HG03039 (cell line): Measurements from ENCODE around the gene LPCAT3.

ENCODE experiments used
- ATAC-seq: cut with Tn5 transposase; IDR thresholded peaks from one replicate; pipeline ENCODE4 v1.9.1; 2021; ENCODE audit warnings: mild to moderate bottlenecking, moderate library complexity; ENCODE audit not compliant: unreplicated experiment

LPCAT3 gene

DNA sequence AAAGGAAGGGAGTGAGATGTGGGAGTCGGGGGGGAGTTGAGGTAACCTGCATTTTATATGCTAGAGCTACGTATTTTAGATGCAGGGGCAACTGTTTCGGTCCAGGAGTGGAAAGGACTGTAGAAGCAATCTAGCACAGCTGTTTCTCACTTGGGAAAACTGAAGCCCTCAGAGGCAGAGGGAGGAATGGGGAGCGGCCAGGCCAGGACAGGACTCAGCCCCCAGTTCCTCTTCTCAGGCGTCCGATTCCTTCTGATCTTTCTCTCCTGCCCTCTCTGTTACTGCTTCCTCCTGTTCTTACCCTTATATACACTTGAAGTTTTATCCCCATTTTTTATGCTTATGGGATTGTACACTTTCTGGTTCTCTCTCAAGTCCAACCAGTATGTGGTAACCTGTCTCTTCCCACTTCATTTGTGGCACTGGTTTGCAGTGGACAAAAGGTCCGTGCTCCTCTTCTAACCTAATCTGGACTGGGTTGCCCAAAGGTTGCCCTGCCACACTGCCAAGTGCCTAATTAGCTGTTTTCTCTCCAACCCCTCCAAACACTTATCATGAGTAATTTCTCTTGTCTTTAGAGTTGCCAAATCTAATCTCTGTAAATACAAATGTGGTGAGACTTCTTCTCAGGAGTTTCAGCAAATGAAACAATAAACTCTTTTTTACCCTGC lies 16.2 kb downstream of the LPCAT3 start:
- no peak for ATAC-seq

DNA sequence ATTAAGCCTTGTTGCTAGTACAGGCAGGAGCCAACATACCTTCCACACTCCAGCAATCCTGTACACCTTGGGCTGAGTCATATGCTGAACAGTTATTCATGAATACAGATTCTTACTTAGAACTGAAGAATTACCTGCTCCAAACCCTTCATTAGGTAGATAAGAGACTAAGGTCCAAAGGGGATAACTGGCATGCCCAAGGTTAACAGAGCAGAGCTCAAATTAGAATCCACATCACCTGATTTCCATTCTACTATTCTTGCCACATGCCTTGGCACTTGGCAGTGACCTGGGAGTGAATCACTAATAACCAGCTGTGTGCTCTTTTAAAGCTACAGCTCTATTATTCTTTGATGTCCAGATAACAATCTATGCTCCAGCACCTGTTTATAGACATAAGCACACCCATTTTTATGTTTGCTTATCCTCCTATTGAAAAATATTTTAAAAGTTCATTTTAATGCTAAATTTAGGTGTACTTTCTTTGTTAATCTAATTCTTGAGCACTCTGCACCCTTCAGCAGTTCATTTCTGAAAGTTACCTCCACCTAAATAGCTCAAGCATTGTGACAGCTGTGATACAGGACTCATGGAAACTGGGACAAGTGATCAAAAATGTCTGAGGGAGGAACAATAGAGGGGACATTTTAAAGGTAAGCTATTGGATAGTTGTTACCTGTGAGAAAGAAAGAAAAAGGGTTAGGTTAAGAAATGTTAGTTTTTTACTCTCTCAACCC lies 19.4 kb downstream of the LPCAT3 start:
- no peak for ATAC-seq

DNA sequence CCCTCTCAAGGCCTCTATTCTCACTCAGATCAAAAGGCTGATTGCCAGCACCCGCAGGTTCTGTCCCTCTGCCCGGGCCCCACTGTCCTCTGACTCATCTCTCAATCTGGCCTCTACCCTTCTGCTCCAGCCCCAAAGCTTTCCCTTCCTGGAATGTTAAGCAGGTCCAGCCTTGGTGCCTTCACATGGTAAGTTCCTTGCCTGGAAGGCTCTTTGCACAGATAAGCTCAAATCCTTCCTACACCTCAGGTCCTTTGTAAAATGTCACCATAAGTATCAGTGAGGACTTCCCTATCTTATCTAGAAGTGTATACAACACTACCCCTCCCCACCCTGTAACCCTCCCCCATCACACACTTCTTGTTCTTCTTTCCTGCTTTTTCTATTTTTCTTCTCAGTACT lies 22.2 kb downstream of the LPCAT3 start:
- no peak for ATAC-seq

DNA sequence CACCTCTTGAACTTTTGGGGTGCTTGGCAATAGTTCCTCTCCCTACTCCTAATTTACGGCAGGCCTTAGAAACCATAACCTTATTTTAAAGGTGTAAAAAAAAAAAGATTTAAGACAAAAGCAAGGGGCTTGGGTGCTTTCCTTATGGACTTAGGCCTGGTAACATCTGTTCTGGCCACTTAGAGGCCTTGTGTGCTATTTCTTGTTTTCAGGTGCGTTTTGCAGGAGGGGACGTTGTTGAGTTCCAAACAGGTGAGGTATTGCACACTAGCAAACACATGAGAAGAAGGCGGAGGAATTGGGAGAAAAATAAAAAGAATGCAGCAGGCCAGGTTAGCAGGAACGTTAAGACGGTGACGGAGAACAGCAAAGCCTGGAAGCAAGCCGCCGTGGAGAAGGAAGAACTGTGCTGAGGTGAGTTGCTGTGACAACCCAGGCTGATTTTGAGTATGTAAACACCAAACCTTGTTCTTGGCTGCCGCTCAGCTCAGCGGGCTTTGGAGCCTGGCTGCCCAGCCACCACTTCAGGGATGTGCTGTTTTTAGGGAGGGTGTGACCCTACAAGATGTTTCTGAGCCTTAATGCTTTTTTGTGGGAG lies 30.2 kb downstream of the LPCAT3 start:
- ATAC-seq: no peak

DNA sequence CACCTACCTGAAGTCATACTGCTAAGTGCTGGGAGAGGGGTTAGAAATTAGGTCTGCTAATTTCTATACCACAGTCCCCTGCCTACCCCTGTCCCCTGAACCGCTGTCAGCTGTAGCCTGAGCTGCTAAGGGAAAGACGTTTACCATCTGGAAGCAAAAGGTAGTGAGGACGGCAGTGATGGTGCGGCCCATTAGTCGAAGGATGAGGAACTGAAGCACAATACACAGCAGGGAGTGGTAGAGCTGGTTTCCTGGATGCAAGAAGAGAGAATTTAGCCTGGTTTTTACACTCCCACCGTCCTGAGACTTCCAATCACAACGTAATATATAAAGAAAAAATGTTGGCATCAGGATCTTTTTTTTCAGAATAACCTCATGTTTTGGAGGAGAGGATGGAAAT lies 35.7 kb downstream of the LPCAT3 start:
- no peak for ATAC-seq

DNA sequence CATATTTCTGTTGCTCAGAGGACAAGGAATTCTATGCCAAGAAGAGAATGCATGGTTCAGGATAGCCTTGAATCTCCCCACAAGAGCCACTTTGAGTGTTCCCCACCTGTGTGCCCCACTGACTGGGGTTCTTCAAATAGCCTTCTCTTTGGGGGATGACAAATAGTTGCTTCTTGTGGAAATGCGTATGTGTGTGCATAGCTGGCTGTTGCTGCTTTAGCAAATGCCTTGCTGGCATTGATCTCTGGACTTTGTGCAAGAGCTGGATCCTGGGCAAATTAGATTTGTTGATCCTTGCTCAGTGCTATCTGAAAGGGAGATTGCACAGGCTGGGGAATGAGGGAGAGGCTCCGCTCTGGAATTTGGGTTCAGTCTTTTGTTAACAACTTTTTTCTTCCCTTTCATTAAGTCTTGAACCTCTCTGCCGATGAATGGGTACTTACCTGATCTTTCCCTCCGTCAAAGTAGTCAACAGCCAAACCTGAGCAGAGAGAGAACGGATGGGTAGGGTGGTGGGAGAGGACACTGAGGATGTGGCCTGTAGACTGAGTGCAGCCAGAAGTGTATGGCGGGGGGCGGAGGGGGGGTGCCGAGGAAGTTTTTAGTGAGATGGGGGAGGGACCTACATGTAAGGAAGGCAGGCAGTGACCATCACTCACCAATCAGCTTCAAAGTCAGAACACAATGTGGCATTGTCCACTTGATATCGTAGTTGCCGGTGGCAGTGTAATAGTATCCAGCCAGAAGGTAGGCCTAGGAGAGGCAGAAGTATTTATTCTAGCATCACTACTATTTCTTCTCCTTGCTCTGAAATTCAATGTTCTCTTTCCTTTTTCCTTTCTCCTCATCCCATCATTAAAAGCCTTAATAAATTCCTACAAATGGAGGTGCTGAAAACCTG lies 36.9 kb downstream of the LPCAT3 start:
- no peak for ATAC-seq

DNA sequence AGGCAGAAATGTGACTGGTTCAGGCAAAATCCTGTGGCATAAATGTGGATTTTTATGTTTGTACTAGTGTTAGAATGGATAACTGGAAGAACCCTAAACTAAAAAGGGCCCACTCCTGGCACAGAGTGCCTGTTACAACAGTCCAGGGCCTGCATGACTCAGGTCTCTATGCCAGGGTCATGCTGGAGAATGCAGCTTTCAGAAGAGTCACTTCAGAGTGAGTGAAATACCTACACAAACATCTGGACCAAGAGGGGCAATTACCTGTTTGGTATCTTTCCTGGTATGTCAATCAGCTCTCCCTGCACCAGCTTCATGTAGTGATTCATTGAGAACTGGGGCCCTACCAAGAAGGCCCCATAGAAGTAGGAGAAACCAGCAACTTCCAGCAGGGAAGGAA lies 37.5 kb downstream of the LPCAT3 start:
- no peak for ATAC-seq

DNA sequence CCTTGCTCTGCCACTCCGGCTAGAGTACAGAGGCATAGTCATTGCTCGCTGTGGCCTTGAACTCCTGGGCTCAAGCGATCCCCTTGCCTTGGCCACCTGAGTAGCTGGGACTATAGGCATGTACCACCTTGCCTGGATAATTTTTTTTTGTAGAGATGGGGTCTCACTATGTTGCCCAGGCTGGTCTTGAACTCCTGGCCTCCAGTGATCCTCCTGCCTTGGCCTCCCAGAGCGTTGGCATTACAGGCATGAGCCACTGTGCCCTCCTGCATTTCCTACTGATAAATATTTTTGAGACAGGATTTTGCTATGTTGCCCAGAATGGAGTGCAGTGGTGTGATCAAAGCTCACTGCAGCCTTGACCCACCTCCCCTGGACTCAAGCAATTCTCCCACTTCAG lies 38.2 kb downstream of the LPCAT3 start:
- ATAC-seq: no peak

DNA sequence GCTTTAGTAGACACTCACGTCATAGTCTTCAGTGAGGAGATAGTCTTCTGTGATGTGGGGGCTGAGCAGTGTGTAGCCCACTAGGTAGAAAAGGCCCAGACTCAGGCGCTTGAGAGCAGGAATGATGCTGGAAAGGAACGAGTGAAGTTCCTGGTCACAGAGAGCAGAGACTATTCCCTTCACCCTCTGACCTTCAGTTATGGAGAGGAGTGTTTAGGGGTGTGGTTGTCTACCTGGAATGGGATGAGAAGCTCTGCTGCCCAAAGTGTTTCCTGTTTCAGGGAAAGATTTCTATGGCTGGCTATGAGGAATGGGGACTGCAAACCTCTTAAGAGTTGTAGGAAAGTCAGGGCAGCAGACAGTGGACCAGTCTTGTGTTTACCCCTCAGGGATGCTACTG lies 38.8 kb downstream of the LPCAT3 start:
- ATAC-seq: no peak

DNA sequence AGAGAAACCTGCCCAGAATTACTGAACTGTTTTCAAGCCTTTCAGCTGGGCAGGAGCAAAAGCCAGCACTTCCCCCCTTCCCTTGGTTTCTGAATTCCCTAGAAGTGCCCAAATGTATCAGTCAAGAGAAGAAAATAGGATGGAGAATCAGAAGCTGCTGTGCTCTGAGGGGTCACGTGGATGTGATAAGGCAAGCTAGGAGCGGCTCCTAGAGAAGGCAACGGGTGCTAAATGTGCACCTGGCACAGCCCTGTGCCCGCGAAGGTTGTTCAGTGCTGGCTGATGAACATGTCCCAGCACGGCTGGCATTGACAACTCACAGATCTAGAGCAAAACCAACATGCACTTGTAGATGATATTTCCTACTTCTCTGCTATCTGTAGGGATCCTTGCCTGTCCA lies 39.3 kb downstream of the LPCAT3 start:
- ATAC-seq: no peak

DNA sequence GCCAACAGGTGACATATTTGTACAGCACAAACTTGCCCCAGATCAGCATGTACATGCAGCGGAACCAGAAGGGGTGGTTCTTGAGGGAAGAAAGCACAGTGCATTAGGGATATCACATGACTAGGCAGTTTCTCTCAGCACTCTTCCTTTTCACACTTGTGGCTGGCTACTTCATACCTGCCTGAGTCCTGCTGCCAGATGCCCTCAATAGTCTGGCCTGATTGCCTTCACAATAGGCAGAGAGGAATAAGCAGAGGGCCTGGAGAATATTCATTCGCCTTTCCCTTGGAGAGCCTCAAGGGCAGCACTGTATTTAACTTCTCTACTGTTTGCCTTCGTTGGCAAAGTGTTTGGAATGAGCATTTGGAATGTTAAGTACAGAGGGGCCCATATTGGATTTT lies 39.7 kb downstream of the LPCAT3 start:
- no peak for ATAC-seq

DNA sequence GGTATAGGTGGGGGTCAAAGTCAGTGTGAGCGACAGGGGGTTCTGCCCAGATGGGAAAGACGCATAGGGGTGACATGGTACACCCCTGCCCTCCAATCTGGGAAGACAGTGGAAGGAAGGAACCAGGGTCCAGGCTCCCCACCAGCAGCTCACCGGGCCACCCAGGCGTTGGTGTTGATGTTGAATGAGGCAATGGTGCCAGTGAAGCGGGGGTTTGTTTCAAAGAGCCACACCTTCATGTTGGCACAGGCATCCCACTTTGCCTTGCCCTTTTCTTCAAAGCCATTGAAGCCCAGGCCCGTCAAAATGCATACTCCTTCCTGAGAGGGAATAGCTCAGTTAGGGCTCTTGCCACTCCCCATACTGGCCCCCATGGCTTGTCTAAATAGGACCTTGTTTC lies 40.1 kb downstream of the LPCAT3 start:
- ATAC-seq: no peak

DNA sequence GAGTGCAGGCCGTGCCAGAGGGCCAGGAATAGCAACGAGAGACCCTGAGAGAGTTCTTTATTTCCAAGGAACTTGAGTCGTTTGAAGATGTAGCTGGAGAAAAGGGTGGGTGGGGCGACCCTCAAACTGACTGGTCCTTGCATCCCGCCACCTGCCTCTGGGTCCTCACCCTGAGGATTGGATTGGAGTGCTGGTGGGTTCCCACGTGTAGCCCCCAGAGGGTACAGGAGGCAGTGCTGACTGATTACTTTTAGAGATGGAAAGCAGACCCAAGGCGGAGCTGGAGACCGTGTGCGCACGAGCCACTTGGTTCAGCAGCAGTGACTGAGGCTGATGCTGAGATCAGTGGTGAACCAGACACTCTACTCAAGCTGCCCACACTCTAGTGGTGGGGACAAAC lies 40.6 kb downstream of the LPCAT3 start:
- no peak for ATAC-seq

DNA sequence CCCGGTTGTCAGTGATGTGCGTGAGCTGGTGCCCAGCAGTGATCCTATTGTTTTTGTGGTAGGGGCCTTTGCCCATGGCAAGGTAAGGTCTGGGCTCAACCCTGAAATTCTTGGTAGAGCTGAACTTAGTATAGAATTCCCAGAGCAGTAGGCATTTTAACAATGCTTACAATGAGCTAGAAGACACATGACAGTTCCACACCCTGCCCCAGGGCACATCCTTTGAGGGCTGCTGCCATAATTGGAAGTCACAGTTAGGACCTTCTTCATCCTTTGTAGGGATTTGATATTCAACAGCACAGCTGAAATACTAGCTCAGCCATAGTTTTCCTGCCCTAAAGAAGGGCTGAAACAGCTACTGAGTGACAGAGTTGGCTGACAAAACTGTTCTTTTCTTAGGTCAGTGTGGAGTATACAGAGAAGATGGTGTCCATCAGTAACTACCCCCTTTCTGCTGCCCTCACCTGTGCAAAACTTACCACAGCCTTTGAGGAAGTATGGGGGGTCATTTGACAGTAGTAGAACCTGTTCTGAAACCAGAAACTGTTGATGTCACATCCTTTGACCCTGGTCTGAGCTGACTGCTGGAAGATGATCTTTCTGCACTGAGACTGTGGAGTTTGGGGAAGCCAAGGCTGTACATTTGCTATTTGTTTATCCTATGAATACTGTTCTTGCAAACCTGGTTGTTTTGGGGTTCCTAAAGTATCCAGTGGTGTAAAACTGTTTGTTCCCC lies 42.8 kb downstream of the LPCAT3 start:
- ATAC-seq: no peak

DNA sequence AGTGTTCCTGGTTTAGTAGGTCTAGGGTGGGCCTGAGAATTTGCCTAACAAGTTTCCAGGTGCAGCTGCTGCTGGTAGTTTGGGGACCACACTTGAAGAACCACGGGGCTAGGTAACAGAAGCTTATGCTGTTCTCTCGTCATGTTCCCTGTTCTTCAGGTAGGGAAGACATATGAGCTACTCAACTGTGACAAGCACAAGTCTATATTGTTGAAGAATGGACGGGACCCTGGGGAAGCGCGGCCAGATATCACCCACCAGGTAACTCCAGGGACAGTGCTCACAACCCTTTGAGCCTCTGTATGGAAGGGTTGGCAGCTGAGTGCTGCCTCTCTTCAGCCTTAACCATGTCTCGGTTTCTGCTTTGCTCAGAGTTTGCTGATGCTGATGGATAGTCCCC lies 44.1 kb downstream of the LPCAT3 start:
- ATAC-seq: no peak

DNA sequence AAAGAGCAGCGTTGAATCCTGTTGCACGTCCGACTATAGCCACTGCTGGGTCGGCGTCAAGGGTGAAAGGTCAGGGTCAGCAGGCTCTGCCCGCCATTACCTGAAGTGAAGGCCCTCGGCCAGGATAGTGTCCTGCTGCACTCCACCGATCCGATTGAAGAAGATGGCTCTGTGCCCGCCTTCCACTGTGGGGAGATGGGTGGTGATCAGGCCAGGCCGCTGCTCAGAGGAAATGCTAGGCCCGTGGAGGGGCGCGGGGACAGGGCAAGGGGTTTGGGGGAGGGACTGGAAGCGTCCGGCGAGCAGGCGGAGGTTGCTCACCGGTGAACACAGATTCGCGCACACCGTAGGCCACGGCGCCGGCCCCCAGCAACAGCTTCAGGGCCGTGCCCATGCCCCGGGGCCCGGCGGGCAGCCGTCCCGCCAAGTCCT lies 48.2 kb downstream of the LPCAT3 start:
- peak; percentile 26 for ATAC-seq

DNA sequence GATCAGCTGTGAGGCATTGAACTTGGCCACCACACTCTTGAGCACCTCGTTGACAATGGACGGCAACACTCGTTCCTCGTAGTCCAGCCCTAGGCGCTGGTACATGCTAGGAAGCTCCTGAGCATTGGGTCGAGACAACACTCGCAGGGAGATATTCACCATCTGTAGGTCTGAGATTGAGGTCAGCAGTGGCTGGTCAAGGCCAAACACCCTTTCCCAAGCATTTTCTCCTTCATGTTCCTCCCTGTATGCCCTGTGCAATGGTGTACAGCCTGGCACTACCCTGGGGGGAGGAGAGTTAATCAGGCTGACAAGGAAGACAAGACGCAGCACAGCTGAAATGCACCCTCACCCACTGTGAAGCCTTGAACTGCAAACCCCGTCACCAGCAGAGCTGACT lies 49.9 kb downstream of the LPCAT3 start:
- ATAC-seq: no peak

DNA sequence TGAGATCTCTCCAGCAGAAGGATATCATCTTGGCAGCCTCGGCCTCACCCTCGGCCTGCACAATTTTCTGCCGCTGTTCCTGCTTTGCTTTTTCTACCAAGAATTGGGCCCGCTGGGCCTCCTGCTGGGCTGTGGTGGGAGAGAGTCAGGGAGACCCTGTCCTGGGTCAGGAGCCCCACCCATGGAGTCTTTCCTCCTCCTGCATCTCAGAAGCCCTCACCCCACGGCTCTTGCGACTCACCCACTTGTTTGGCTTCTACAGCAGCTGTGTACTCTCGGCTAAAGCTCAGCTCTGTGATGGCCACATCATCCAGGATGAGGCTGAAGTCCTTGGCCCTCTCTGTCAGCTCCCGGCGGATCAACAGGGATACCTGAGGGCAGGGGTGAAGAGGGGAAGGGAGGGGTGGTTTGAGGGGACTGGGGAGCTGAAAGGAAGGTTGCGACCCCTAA lies 50.6 kb downstream of the LPCAT3 start:
- ATAC-seq: no peak

DNA sequence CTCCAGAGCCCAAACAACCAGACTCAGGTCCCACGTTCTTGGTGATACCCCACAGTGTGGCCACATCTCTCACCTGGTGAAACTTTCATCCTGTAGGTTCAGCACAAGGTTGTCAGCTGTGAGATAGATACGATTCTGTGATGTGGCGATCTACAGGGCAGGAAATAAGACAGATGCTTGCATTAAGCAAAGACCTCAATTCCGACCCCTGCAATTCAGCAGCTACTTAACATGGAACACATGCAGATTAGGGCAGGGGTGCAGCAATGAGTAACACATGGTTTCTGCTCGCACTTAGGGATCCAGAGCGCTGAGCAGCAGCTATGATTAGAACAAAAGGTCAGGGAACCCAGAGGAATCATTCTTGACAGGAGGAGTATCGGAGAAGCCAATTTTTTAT lies 51.9 kb downstream of the LPCAT3 start:
- ATAC-seq: no peak

DNA sequence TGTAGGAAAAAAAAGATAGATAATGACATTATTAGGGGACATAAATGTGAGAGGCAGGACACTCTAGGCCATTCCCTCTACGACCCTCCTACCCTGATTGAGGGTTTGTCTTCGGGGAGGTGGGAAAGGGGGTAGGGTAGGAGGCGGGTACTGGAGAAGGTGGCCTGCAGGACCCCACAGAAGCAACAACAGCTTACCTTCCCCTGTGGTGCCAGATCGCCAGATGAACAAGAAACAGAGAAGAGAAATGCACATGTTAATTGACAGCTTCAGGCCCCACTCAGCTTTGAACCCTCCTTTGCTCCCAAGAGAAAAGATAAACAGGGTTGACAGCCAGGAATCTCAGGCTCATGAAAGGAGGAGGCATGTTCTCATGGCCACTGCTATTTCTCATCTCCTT lies 52.6 kb downstream of the LPCAT3 start:
- ATAC-seq: no peak
